ENCODE measurements around the gene HOXC6.

DNA sequence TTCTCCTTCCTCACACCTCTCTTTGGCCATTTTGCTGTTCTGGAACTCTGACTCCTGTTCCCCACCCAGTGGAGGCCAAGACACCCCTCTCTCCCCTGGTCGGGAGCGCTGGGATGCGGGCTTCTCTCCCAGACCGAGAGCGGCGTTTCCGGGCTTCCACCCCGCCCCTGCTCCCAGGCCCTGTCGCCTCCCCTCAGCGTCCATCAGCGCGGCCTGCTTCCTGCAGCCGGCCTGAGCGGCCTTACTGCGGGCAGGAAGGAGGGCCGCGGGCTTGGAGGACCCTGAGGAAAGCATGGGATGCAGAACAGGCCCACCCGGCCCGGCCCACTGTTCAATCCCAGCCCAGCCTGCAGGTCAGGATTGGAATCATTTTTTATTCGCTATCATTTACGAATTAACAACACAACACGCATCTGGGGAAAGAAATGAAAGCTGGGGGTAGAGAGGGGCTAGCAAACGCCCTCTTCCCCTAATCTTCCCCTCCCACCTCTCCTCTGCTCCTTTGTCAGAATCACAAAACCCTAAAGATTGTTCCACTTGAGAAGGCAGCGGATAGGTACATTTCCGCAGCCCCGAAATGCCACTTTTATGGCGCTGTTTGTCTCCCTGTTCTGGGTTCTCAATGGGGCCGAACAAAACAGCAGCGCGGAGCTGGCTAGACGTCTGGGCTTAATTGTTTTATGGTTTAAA is 23.3 kb upstream of the HOXC6 start:
- no peak for TF ChIP-seq ZNF274 (IDR thresholded peaks at IDR 0.05; ENCODE audit: borderline replicate concordance, extremely low read depth, low read length)
- no peak for TF ChIP-seq CTCF (IDR thresholded peaks at IDR 0.05; ENCODE audit: control extremely low read depth in 1 of 3, insufficient read depth in 1 of 3, low read depth in 1 of 3, low read length in 3 of 3)
- no peak for TF ChIP-seq BRCA1 (IDR thresholded peaks at IDR 0.05; ENCODE audit: low read depth, low read length)
- no peak for TF ChIP-seq CHD2 (IDR thresholded peaks at IDR 0.05; ENCODE audit: low read length)
- no peak for TF ChIP-seq SP1 (IDR thresholded peaks at IDR 0.05; ENCODE audit: low read depth, low read length)
- no peak for TF ChIP-seq POLR2A (IDR thresholded peaks at IDR 0.05; ENCODE audit: control extremely low read depth in 1 of 2, low read depth in 2 of 2, low read length in 2 of 2)
- no peak for TF ChIP-seq CREB1 (IDR thresholded peaks at IDR 0.05)
- TF ChIP-seq YY1 (IDR thresholded peaks at IDR 0.05; ENCODE audit: low read depth, low read length): no peak
- peak; percentile 93 for TF ChIP-seq EZH2 (IDR thresholded peaks at IDR 0.05; ENCODE audit: low read depth, low read length, severe bottlenecking)
- no peak for TF ChIP-seq RFX5 (IDR thresholded peaks at IDR 0.05; ENCODE audit: borderline replicate concordance, low read depth, low read length)
- peak; percentile 93 for TF ChIP-seq SUZ12 (IDR thresholded peaks at IDR 0.05; ENCODE audit: low read length)
- no peak for TF ChIP-seq KDM5A (IDR thresholded peaks at IDR 0.05; ENCODE audit: low read length)
- TF ChIP-seq POLR2AphosphoS5 (IDR thresholded peaks at IDR 0.05; ENCODE audit: low read depth, low read length): no peak

Measured in H1 (cell line).